ENCODE measurements around the gene VAX1. TPM values are rescaled to one million over a fixed set of nuclear protein-coding genes. Genes with fewer than 3 reads are reported as not detected.

Gene VAX1, protein sequence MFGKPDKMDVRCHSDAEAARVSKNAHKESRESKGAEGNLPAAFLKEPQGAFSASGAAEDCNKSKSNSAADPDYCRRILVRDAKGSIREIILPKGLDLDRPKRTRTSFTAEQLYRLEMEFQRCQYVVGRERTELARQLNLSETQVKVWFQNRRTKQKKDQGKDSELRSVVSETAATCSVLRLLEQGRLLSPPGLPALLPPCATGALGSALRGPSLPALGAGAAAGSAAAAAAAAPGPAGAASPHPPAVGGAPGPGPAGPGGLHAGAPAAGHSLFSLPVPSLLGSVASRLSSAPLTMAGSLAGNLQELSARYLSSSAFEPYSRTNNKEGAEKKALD
- total RNA-seq (2021), result not detected in 2 replicates
- long read RNA-seq, result 0 reads

DNA sequence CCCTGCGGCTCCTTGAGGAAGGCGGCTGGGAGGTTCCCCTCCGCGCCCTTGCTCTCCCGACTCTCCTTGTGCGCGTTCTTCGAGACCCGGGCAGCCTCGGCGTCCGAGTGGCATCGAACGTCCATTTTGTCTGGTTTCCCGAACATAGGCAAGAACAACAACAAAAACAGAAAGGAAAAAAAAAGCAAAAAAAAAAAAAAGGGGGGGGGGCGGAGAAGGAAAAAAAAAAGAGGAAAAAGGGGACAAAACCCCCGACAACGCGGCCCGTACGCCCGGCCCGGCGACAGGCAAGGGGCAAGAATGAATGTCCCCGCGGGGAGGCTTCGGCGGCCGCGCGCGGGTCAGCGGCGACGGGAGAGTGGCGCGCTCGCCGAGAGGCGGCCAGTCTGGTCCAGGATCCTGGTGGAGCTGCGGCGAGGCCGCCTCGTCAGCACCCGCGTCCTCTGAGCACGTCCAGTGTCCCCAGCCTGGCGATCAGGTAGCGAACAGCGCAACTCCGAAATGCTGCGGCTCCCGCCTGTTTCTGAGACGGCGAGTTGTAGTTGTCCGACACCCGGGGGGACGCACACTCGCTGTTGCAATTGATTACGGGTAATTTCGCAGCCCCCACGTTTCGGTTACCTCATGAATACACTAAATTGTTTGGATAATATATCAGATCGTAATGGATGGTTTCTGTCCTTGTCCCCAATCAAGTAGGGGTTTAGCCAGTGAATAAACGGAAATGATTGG is at the start of gene VAX1:
Gene VAX1, minus strand, starts transcription at position 360 of the 732 bp plus-strand sequence. Its CDS starts 214 bp downstream, at position 146.
- peaks cover 6% of the 10 kb centered on the region for H3K23me2 ChIP-seq (ENCODE audit: insufficient read length, low read depth, low read length, poor library complexity, severe bottlenecking)
- H3K23ac ChIP-seq (ENCODE audit: insufficient read length, low read depth, low read length), result no peak within 1 kb of the TSS
- no peak within 1 kb of the TSS; a peak in 1 of 7 replicates for H3K27ac Mint-ChIP-seq
- H2BK20ac ChIP-seq (ENCODE audit: low read depth, low read length, poor library complexity, severe bottlenecking), result no peak within 1 kb of the TSS
- H4K5ac ChIP-seq (ENCODE audit: insufficient read length, low read depth, low read length), result no peak within 1 kb of the TSS
- no peak within 1 kb of the TSS for H3K18ac ChIP-seq (ENCODE audit: insufficient read length, low read depth, low read length)
- H3K9me3 ChIP-seq (ENCODE audit: control insufficient read depth, low read depth, low read length), result no peaks in the 10 kb centered on the region
- H3K79me2 ChIP-seq (ENCODE audit: insufficient read depth, low read length), result no peaks in the 10 kb centered on the region
- no peak within 1 kb of the TSS for H2BK5ac ChIP-seq (ENCODE audit: insufficient read length, low read length)
- no peak within 1 kb of the TSS for H4K8ac ChIP-seq (replicated peaks; ENCODE audit: insufficient read length, low read depth, low read length)
- peaks cover 91% of the 10 kb centered on the region for H3K27me3 ChIP-seq (ENCODE audit: insufficient read depth, low read length)
- WGBS (ENCODE audit: extremely low coverage, insufficient read length, low lambda C conversion rate), result no CpG with 5 or more reads among the region's 65 CpGs
- H3T11ph ChIP-seq (ENCODE audit: low read length), result no peak within 1 kb of the TSS
- no peak within 1 kb of the TSS for H2BK15ac ChIP-seq (ENCODE audit: low read depth, low read length)
- no peak within 1 kb of the TSS for H2AFZ ChIP-seq (ENCODE audit: low read length)
- H3K79me1 ChIP-seq (ENCODE audit: insufficient read depth, low read depth, low read length, poor library complexity, severe bottlenecking), result no peaks in the 10 kb centered on the region
- no peak within 1 kb of the TSS for H3K56ac ChIP-seq (ENCODE audit: insufficient read length, low read depth, low read length)
- H2AK5ac ChIP-seq (ENCODE audit: insufficient read length, low read length), result no peak within 1 kb of the TSS
- TF ChIP-seq, protein P1, sequence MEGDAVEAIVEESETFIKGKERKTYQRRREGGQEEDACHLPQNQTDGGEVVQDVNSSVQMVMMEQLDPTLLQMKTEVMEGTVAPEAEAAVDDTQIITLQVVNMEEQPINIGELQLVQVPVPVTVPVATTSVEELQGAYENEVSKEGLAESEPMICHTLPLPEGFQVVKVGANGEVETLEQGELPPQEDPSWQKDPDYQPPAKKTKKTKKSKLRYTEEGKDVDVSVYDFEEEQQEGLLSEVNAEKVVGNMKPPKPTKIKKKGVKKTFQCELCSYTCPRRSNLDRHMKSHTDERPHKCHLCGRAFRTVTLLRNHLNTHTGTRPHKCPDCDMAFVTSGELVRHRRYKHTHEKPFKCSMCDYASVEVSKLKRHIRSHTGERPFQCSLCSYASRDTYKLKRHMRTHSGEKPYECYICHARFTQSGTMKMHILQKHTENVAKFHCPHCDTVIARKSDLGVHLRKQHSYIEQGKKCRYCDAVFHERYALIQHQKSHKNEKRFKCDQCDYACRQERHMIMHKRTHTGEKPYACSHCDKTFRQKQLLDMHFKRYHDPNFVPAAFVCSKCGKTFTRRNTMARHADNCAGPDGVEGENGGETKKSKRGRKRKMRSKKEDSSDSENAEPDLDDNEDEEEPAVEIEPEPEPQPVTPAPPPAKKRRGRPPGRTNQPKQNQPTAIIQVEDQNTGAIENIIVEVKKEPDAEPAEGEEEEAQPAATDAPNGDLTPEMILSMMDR (conservative IDR thresholded peaks at IDR 0.05), result no peak
- no peak within 1 kb of the TSS for H4K91ac ChIP-seq (ENCODE audit: insufficient read length, low read depth, low read length)
- no peak within 1 kb of the TSS for H3K27ac ChIP-seq (ENCODE audit: insufficient read length, low read depth, low read length)
- no peak within 1 kb of the TSS for H2BK120ac ChIP-seq (ENCODE audit: low read depth, low read length, poor library complexity, severe bottlenecking)
- peaks cover 0 to 2% (median 0%) of the 10 kb centered on the region in 3 experiments; a peak in 2 of 7 replicates for H3K36me3 Mint-ChIP-seq (ENCODE audit: insufficient read depth in 1 of 3, low read depth in 3 of 3)
- no peak within 1 kb of the TSS for H3K9ac ChIP-seq (ENCODE audit: extremely low read depth, insufficient read length, low read length)
- no peaks in the 10 kb centered on the region for H4K20me1 ChIP-seq (ENCODE audit: control insufficient read depth, insufficient read depth, insufficient read length)
- H3K27me3 Mint-ChIP-seq (ENCODE audit: low read depth), result peaks cover 97% of the 10 kb centered on the region
- H3K4ac ChIP-seq (ENCODE audit: low read depth, low read length), result no peak within 1 kb of the TSS
- H3K4me3 Mint-ChIP-seq, result peak within 1 kb of the TSS; percentile 44 to 78
- no peaks in the 10 kb centered on the region for H3K4me1 ChIP-seq (ENCODE audit: insufficient read depth, low read length)
- DNase-seq, result peak; percentile 55
- no peak within 1 kb of the TSS for H2BK12ac ChIP-seq (ENCODE audit: insufficient read length, low read depth, low read length)
- peaks cover 2 to 16% of the 10 kb centered on the region in 2 experiments; a peak in 4 of 5 replicates for H3K9me3 Mint-ChIP-seq
- peaks cover 26 to 38% of the 10 kb centered on the region in 2 experiments for H3K4me1 Mint-ChIP-seq
- H3K14ac ChIP-seq (ENCODE audit: insufficient read depth, low read length), result no peak within 1 kb of the TSS
- H3K4me2 ChIP-seq (ENCODE audit: insufficient read depth, insufficient read length, low read length), result peak within 1 kb of the TSS; percentile 52
